ENCODE results near the gene MAP2. TPM values are rescaled to one million over a fixed set of nuclear protein-coding genes. Genes with fewer than 3 reads are reported as not detected.

MAP2 gene
- total RNA-seq, 6 experiments from 2014 or later = 1.0 to 2.0 (median 1.6) TPM

DNA sequence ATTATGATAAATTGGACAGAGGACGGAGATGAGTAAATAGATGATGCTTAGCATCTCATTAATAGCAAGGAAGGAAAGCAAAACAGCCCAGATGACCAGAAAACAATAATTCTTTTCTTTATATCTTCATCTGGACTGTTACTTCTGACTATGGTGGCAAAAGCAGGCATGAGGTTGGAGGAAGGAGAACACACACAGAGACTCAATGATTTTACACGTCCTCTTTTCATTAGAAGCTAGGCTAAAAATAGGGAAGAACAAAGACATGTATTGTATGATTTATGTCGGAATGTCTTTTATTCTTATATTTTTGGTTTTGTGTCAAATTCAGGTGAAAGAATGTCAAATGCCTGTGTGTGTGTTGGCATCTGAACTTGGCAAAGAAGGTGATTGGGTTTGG lies 137.1 kb downstream of the MAP2 start:
- Mint-ChIP-seq H3K9me3 (no peaks in the 10 kb centered on the region), H3K4me3 (no peak overlapping the region)

DNA sequence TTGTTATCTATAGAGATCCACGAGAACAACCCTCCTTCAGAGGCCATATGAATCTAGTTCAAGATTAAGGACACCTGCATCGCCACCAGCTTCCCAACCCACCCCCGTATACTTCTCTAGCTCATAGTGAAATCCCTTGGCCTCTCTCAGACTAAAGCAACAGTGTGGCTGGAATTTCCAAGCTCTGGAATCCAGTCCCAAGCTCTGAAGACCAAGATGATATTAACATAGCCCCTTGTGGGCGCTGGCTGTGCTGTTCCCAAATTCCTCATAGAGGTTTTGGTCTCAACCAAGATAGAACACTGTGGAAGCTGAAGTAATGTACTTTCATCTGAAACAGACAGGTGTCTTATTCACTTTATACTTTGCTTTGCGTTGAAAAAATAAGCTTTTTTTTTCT lies 139.6 kb downstream of the MAP2 start:
- no peak for TF ChIP-seq CTCF (IDR thresholded peaks at IDR 0.05)
- no peaks in the 10 kb centered on the region for H3K9me3 Mint-ChIP-seq
- H3K4me1 Mint-ChIP-seq (ENCODE audit: low read depth) = no peaks in the 10 kb centered on the region
- H3K27me3 Mint-ChIP-seq (ENCODE audit: insufficient read depth) = no peaks in the 10 kb centered on the region
- no peaks in the 10 kb centered on the region for H3K36me3 Mint-ChIP-seq (ENCODE audit: low read depth)
- H3K4me3 Mint-ChIP-seq = no peak overlapping the region
- H3K27ac Mint-ChIP-seq = no peak overlapping the region
- no peak for DNase-seq

More for the DNA sequence above, 137.1 kb downstream of the MAP2 start:
- H3K27ac Mint-ChIP-seq = no peak overlapping the region
- no peaks in the 10 kb centered on the region for H3K36me3 Mint-ChIP-seq (ENCODE audit: low read depth)
- no peak for TF ChIP-seq CTCF (IDR thresholded peaks at IDR 0.05)
- no peaks in the 10 kb centered on the region for H3K4me1 Mint-ChIP-seq (ENCODE audit: low read depth)
- no peak for DNase-seq
- H3K27me3 Mint-ChIP-seq (ENCODE audit: insufficient read depth) = no peaks in the 10 kb centered on the region

GRCh38 chr2:209564816-209565215 lies 141.0 kb downstream of the MAP2 start:
- H3K4me1 Mint-ChIP-seq (ENCODE audit: low read depth) = no peaks in the 10 kb centered on the region
- no peaks in the 10 kb centered on the region for H3K9me3 Mint-ChIP-seq
- H3K27me3 Mint-ChIP-seq (ENCODE audit: insufficient read depth) = no peaks in the 10 kb centered on the region
- H3K4me3 Mint-ChIP-seq = no peak overlapping the region
- H3K36me3 Mint-ChIP-seq (ENCODE audit: low read depth) = no peaks in the 10 kb centered on the region
- no peak overlapping the region for H3K27ac Mint-ChIP-seq
- no peak for DNase-seq
- no peak for TF ChIP-seq CTCF (IDR thresholded peaks at IDR 0.05)

GRCh38 chr2:209565896-209566582 lies 142.2 kb downstream of the MAP2 start:
- H3K9me3 Mint-ChIP-seq = no peaks in the 10 kb centered on the region
- H3K4me1 Mint-ChIP-seq (ENCODE audit: low read depth) = no peaks in the 10 kb centered on the region
- no peak overlapping the region for H3K4me3 Mint-ChIP-seq
- no peak for TF ChIP-seq CTCF (IDR thresholded peaks at IDR 0.05)
- no peaks in the 10 kb centered on the region for H3K27me3 Mint-ChIP-seq (ENCODE audit: insufficient read depth)
- no peak for DNase-seq
- no peak overlapping the region for H3K27ac Mint-ChIP-seq
- no peaks in the 10 kb centered on the region for H3K36me3 Mint-ChIP-seq (ENCODE audit: low read depth)

- TF ChIP-seq CTCF (IDR thresholded peaks at IDR 0.05) = no peak
- Mint-ChIP-seq H3K4me3 (no peak overlapping the region), H3K36me3 (ENCODE audit: low read depth) (no peaks in the 10 kb centered on the region), H3K9me3 (no peaks in the 10 kb centered on the region), H3K4me1 (ENCODE audit: low read depth) (no peaks in the 10 kb centered on the region), H3K27ac (no peak overlapping the region), H3K27me3 (ENCODE audit: insufficient read depth) (no peaks in the 10 kb centered on the region)
- DNase-seq = no peak
These were observed 146.3 kb downstream of the MAP2 start for GRCh38 chr2:209570194-209570593.

Measured in HFFc6 (cell line).